ENCODE data around the gene SMR3B.

DNA sequence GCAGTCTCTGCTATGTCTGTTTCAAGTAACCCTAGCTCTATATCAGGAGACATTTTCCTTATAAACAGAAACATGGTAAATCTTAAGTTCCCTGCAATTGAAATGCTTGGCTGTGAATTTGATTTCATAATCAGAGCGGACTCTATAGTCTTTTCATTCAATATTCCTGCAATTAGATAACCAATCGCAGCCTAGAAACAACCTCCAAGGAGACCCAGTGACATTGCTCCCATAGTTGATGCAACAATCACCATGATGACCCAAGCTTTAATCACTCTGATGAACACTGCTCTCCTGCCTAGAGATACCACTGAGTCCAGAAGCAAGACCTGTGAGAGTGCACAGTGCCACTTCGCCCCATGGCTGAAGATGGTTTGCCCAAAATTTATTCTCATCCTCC lies 48.2 kb upstream of the SMR3B start, which contains the start of gene CABS1:
- TF ChIP-seq, protein P1, sequence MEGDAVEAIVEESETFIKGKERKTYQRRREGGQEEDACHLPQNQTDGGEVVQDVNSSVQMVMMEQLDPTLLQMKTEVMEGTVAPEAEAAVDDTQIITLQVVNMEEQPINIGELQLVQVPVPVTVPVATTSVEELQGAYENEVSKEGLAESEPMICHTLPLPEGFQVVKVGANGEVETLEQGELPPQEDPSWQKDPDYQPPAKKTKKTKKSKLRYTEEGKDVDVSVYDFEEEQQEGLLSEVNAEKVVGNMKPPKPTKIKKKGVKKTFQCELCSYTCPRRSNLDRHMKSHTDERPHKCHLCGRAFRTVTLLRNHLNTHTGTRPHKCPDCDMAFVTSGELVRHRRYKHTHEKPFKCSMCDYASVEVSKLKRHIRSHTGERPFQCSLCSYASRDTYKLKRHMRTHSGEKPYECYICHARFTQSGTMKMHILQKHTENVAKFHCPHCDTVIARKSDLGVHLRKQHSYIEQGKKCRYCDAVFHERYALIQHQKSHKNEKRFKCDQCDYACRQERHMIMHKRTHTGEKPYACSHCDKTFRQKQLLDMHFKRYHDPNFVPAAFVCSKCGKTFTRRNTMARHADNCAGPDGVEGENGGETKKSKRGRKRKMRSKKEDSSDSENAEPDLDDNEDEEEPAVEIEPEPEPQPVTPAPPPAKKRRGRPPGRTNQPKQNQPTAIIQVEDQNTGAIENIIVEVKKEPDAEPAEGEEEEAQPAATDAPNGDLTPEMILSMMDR (IDR thresholded peaks at IDR 0.05): no peak
- no peak for TF ChIP-seq EZH2phosphoT487 (IDR thresholded peaks at IDR 0.05)
